ENCODE measurements around the gene TPM2.

GRCh38 chr9:35737143-35737542 lies 47.4 kb upstream of the TPM2 start:
- TF ChIP-seq, protein P1, sequence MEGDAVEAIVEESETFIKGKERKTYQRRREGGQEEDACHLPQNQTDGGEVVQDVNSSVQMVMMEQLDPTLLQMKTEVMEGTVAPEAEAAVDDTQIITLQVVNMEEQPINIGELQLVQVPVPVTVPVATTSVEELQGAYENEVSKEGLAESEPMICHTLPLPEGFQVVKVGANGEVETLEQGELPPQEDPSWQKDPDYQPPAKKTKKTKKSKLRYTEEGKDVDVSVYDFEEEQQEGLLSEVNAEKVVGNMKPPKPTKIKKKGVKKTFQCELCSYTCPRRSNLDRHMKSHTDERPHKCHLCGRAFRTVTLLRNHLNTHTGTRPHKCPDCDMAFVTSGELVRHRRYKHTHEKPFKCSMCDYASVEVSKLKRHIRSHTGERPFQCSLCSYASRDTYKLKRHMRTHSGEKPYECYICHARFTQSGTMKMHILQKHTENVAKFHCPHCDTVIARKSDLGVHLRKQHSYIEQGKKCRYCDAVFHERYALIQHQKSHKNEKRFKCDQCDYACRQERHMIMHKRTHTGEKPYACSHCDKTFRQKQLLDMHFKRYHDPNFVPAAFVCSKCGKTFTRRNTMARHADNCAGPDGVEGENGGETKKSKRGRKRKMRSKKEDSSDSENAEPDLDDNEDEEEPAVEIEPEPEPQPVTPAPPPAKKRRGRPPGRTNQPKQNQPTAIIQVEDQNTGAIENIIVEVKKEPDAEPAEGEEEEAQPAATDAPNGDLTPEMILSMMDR (IDR thresholded peaks at IDR 0.05): no peak
- TF ChIP-seq POLR2A (IDR thresholded peaks at IDR 0.05): no peak
